ENCODE data around the gene LHFPL6.
"Not testable (repeated sequence)": the region's sequence is repeated elsewhere in the genome, so short reads cannot be mapped to it uniquely, and the experiment has no call there.

The LHFPL6 gene

DNA sequence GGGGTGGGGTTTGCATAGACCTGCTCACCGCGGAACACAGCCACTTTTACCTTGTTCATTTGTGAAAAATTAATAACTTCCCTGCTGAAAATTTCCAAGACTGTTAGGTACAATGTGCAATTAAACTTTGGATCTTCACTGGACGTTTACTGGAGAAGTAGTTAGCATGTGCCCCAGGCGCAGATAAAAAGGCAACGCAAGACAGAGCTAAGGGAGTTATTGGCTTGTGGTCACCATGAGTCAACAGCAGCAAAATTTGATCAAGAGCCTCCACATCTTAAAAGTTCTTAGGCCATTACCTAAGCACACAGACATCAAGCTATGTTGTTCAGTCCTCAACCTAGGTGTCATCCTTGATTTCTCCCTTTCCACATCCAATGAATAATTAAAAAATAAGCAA is 257.0 kb downstream of the LHFPL6 start:
- no peak for ATAC-seq
- DNase-seq: no peak

DNA sequence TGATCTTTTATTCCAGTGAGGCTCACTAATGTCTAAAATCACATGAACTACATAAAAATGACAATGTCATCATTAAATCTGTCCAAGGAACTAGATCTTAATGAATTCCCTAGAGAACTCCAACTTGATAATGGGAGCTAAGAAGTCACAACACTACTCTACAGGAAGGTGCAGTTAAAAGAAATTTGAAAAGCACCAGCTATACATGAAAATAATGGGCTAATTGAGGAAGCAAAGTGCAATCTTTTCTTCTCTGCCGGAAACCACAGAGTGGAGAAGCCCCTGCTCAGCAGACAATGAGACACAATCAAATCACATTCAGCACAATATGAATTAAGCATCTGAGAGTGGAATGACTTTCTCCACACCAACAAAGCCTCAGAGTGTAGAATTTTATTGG is 261.7 kb downstream of the LHFPL6 start:
- ATAC-seq (no peak), DNase-seq (no peak)

DNA sequence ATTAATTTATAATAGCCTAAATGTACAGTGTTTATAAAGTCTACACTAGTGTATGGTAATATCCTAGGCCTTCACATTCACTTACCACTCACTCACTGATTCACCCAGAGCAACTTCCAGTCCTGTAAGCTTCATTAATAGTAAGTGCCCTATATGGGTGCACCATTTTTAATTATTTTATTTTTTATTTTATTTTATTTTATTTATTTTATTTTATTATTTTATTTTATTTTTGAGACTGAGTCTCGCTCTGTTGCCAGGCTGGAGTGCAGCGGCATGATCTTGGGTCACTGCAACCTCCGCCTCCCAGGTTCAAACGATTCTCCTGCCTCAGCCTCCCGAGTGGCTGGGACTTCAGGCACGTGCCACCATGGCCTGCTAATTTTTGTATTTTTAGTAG is 264.9 kb downstream of the LHFPL6 start:
- not testable (repeated sequence) for ATAC-seq, DNase-seq

GRCh38 chr13:39336937-39337336 is 266.1 kb downstream of the LHFPL6 start:
- DNase-seq (no peak), ATAC-seq (no peak)

DNA sequence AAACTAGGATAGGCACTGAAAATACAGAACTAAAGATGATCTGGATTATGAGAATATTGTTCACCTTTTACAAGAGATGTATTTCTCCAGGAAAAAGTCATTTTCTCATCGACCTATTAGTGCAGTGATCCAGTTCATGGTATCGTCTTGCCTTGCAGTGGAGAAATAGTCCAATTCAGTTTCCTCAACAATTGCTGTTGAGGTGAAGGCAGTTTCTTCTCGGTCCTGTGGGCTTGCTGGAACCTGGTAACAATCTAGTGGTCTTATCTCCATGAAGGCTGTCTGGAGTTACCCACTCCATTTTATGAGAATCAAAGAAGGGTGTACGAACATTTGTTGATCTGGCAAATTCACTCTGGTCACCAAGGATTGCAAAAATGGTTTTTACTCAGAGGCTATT is 266.8 kb downstream of the LHFPL6 start:
- ATAC-seq (no peak), DNase-seq (no peak)

DNA sequence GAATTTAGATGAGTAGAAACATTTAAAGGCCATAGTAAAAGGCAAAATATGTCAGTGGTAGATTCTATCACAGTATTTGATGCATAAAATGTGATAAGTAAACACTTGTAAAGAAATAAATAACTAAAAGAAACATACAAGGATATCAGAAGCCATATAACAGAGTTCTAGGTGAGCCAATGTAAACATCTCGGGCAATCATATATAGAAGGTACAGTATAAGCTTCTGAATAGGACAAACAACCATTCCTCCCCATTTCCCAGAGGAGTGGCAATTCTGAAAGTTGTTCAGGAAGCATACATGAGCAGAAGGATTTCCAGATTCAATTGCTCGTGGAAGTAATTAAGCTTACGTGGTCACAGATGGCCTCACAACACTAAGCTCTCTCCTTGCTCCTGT is 267.3 kb downstream of the LHFPL6 start:
- ATAC-seq (no peak), DNase-seq (no peak)

DNA sequence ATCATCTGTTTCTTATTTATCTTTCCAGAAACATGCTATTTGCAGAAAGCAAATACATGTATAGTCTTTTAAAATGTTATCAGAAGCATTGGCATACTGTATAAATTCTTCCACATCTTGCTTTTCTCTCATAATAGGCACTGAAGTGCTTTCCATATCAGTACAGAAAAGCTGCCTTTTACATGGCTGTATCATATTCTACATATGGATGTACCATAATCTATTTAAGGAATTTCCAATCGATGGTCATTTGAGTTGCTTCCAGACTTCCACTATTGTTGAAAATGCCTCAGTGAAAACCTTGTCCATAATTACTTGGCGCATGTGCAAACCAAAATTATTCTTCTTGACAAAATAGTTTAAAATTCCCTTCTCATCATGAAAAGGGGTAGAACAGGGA is 272.5 kb downstream of the LHFPL6 start:
- ATAC-seq (no peak), DNase-seq (no peak)

DNA sequence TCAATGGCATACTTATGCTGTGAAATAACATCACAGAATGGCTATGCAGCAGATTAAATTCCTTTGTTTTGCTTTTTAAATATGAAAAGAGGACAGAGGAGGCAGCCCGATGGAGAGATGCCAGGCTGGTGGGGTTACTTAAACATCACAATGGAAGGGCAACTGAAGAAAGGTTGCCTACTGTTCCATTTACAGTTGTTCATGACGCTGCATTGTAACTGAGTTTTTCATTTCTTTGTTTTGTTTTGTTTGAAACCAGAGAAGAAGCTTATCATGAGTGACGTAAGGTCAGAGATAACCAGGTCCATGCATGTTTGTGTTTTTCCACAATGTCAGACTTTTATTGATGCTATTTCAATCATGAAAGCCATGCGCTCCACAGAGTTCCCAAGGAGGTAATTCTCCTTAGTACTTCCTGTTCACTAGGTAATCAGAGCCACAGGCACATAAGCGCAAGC is 273.8 kb downstream of the LHFPL6 start:
- no peak for DNase-seq
- no peak for ATAC-seq

DNA sequence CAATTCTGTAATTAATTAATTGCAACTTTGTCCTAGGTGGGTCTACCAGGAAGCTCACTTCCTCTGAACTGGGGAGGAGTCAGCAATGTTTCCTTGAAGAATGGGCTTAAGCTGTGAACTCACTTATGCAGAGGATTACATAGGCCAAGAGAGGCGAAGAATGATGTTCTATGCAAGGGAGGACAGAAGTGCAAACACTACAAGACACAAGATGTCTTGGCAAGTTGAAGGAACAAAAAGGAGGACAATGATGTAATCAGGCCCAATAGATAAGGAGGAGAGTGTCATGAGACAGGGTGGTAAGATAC is 275.9 kb downstream of the LHFPL6 start:
- DNase-seq: no peak
- no peak for ATAC-seq

- no peak for ATAC-seq
These were observed 276.4 kb downstream of the LHFPL6 start for GRCh38 chr13:39326469-39327171.

GRCh38 chr13:39324806-39325311 is 278.1 kb downstream of the LHFPL6 start:
- DNase-seq (no peak), ATAC-seq (no peak)

More at GRCh38 chr13:39326469-39327171, 276.4 kb downstream of the LHFPL6 start:
- no peak for DNase-seq

- ATAC-seq (no peak), DNase-seq (no peak)
These were observed 280.0 kb downstream of the LHFPL6 start for GRCh38 chr13:39322836-39323585.

DNA sequence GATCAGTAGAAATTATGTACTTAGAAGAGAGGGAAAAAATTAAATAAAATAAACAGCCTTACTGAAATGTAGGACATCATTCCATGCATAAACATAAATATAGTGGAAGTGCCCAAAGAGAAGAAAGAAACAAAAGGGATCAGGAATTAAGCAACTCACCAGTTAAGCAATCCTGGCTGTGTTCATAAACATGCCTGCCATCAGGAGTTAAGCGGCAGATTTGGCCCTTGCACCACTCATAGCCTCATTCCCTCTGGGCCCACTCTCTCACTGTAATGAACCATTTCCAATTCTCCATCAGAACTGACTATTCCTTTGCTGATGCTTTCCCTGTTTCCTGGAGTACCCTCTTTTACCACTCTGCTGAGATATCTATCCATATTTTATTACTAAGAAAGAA is 281.4 kb downstream of the LHFPL6 start:
- DNase-seq: no peak
- ATAC-seq: no peak

DNA sequence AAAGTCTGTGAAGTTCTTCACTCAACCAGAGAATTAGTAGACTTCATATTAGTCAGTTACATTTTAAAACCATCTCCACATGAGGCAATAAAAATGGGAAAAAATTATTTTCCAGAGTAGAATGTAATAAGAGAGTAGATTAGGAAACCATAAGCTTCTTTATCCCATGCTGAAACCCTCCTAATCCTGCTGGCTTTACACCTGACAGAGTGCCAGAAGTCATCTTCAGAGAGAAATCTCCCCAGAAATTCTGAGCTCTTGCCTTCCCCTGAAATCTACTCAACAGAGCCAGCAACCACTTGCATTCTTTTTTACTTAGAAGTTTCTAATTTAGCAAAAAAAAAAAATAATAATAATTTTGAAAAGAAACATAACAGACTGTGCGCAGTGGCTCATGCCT is 284.8 kb downstream of the LHFPL6 start:
- DNase-seq: no peak
- ATAC-seq: no peak

GRCh38 chr13:39317291-39317690 is 285.7 kb downstream of the LHFPL6 start:
- DNase-seq: no peak
- ATAC-seq: no peak

- ATAC-seq: no peak
These were observed 287.2 kb downstream of the LHFPL6 start for GRCh38 chr13:39315796-39316195.

GRCh38 chr13:39313721-39314120 is 289.3 kb downstream of the LHFPL6 start:
- ATAC-seq (no peak), DNase-seq (no peak)

More at GRCh38 chr13:39315796-39316195, 287.2 kb downstream of the LHFPL6 start:
- no peak for DNase-seq

DNA sequence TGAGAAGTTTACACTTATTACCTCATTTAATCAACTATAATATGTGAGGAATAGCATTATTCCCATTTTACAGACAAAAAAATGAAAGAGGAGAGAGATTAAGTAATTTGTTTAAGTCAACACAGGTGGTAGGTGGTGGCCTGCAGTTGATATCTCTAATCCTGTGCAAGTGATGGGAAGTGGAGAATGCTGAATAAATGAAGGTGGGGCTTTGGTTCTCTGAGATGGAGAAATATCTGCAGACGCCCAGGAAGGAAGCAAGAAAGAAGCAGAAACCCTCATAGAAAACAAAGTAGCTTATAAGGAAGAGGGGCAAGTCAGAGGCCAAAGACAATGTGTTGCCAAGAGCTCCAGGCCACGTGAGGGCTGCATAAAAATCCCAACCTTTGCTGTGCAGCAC is 290.4 kb downstream of the LHFPL6 start:
- ATAC-seq (no peak), DNase-seq (no peak)

GRCh38 chr13:39311619-39312018 is 291.4 kb downstream of the LHFPL6 start:
- no peak for DNase-seq

DNA sequence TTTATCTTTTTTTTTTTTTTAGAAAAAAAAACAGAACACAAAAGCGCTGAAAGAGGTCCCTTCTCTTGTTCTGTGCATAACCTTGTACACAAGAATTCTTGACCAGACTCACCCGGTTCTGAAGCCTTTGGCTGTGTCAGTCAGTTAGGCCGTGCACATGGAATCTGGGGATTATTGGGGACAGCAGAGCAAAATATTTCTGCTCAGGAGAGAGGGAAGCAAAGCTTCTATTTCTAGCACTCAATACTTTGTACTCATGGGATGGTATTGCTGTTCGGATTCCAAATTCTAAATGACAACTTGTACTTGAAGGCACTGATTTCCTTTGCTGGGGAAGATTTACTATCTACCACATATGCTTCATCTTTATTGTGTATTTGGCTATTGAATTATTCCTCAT is 292.0 kb downstream of the LHFPL6 start:
- no peak for DNase-seq
- ATAC-seq: no peak

More at GRCh38 chr13:39311619-39312018, 291.4 kb downstream of the LHFPL6 start:
- ATAC-seq: no peak

GRCh38 chr13:39306639-39307589 is 296.1 kb downstream of the LHFPL6 start:
- DNase-seq (peak; percentile 15), ATAC-seq (peak; percentile 89)

- DNase-seq: no peak
- no peak for ATAC-seq
These were observed 300.2 kb downstream of the LHFPL6 start for GRCh38 chr13:39302820-39303219.

Measured in stimulated activated naive CD8-positive, alpha-beta T cell treated with anti-CD3 and anti-CD28 coated beads, Interleukin-15, Interleukin-2, amounts not matched to agents 100 U/mL and 50 U/mL, for 24 hours (primary cell).